ENCODE data around the gene NKAIN1. TPM values are rescaled to one million over a fixed set of nuclear protein-coding genes. Genes with fewer than 3 reads are reported as not detected.

NKAIN1 gene
- total and polyA plus RNA-seq, 4 experiments from 2014 or later = not detected

DNA sequence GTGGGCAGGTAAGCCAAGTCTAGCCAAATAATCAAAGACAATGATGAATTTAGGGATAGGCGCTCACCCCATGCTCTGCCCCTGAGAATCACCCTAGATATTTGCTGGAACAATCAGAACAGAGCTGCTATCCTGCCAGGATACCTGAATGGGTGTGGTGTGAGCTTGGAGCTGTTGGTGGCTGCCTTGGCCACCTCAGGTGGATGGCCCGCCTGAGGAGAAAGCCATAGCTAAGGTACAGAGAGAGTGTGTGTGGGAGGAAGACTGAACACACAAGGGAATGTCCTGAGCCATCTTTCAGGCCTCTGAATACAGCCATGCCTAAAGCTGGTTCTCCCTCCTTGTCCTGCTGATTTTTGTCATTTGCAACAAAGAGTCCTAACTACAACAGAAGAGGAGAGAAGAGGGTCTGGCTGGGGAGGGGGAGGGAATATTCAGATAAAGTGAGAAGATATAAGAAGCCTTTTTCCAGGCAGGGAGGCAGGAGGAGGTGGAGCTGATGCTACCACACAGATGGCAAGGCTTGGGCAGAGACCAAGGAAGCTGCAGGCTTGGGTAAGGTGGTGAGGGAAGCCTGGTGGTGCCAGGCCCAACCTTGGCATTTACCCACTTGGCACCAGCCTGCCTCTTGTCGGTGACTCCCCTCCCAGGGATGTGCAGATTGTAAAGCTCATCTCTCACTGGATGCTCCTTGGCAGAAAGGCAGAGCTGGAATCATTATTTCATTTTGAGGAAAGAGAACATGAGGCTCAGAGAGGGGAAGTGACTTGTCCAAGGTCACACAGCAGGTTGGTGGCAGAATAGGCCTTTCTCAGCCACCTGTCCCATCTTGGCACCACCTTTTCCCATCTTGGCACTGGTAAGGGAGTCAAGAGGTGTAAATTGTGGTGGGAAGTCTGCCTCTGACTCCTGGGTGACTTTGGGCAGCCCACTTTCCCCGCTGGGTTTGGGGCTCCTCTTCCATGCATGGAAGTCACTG lies 49.7 kb downstream of the NKAIN1 start:
- Mint-ChIP-seq H3K4me3 (no peak overlapping the region), H3K27me3 (peaks cover 0 to 9% of the 10 kb centered on the region in 2 donors), H3K4me1 (no peaks in the 10 kb centered on the region), H3K27ac (no peak overlapping the region), H3K9me3 (no peaks in the 10 kb centered on the region), H3K36me3 (no peaks in the 10 kb centered on the region)
- no peaks in the 10 kb centered on the region for H3K27me3 ChIP-seq (ENCODE audit: insufficient read depth, low read length)
- DNase-seq = no peak
- no peaks in the 10 kb centered on the region for H3K9me3 ChIP-seq (ENCODE audit: control insufficient read depth in 1 of 2, low read length in 2 of 2)
- intact Hi-C loops (cut with micrococcal nuclease) = no loop called here
- no peak overlapping the region for H3K4me3 ChIP-seq (ENCODE audit: low read length in 2 of 2)
- CTCF ChIA-PET (ENCODE audit: partially characterized antibody) = no interaction called here
- H3K27ac ChIP-seq (ENCODE audit: low read depth, low read length) = no peak overlapping the region
- no peaks in the 10 kb centered on the region for H3K36me3 ChIP-seq (ENCODE audit: insufficient read depth, low read length)
- POLR2A ChIA-PET (ENCODE audit: partially characterized antibody) = no interaction called here
- no peaks in the 10 kb centered on the region for H3K4me1 ChIP-seq (ENCODE audit: insufficient read depth, low read length)

DNA sequence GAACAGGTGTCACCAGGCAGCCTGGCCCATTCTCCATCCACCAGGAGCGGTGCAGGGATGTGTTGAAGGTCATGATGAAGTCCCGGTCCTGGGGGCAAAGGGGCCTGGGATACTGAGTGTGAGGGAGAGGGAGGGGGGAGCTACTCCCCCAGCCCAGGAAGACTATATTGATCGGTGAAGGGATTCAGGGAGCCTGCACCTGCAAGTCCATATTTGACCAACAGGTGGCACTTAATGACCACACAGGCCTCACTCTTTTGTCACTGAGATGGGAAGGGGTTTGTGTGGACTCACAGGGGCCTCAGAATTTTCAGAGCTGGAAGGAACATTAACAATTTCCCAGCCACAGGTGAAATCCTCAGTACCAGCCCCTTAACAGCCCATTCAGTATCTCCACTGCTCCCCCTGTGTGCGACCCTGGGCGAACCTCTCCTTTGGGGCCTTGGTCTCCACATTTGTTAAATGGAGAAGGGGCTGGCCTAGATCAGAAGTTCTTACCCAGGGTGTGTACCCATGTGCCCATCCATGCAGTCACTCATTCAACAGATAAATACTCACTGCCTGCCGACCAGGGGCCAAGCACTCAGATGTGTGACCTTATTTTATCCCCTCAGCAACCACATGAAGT lies 55.6 kb downstream of the NKAIN1 start:
- H3K4me3 Mint-ChIP-seq = no peak overlapping the region
- peaks cover 0 to 1% (median 0%) of the 10 kb centered on the region in 8 donors for H3K9me3 Mint-ChIP-seq
- ChIA-PET CTCF (ENCODE audit: partially characterized antibody) (interaction anchor here (0.9 to 3.9 kb wide), 5 partner anchors 12 to 365 kb away, joined by 3 to 21 read pairs (median 3); no protein-coding TSS in a partner anchor), POLR2A (ENCODE audit: partially characterized antibody) (no interaction called here)
- Histone ChIP-seq H3K27ac (ENCODE audit: low read depth, low read length) (no peak overlapping the region), H3K27me3 (ENCODE audit: insufficient read depth, low read length) (peaks cover 14% of the 10 kb centered on the region), H3K4me3 (ENCODE audit: low read length in 2 of 2) (no peak overlapping the region), H3K9me3 (ENCODE audit: control insufficient read depth in 1 of 2, low read length in 2 of 2) (no peaks in the 10 kb centered on the region), H3K4me1 (ENCODE audit: insufficient read depth, low read length) (no peaks in the 10 kb centered on the region), H3K36me3 (ENCODE audit: insufficient read depth, low read length) (no peaks in the 10 kb centered on the region)
- peak in 3 of 5 donors; percentile 12 to 23 (median 22) for DNase-seq
- H3K27me3 Mint-ChIP-seq = peaks cover 22 to 35% of the 10 kb centered on the region in 2 donors
- peaks cover 2 to 13% (median 7%) of the 10 kb centered on the region in 4 donors for H3K4me1 Mint-ChIP-seq
- intact Hi-C loops (cut with micrococcal nuclease) = no loop called here
- no peaks in the 10 kb centered on the region for H3K36me3 Mint-ChIP-seq
- H3K27ac Mint-ChIP-seq = no peak overlapping the region

DNA sequence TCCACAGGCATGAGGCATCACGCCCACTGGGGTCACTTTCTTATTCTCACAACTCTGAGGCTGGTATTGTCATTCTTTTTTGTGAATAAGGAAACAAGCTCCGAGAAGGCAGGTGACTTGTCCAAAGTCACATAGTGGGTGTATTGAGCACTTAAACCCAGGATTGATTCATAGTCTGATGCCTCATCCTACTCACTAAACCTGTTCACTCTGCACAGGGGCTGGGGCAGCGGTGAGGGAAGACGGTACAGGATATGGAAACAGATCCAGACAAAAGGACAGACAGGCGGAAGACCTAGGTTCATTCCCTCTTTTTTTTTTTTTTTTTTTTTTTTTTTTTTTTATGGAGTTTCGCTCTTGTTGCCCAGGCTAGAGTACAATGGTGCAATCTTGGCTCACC lies 56.6 kb downstream of the NKAIN1 start:
- peaks cover 14% of the 10 kb centered on the region for H3K27me3 ChIP-seq (ENCODE audit: insufficient read depth, low read length)
- Mint-ChIP-seq H3K27ac (no peak overlapping the region), H3K4me1 (peaks cover 2 to 13% (median 7%) of the 10 kb centered on the region in 4 donors), H3K36me3 (no peaks in the 10 kb centered on the region), H3K9me3 (peaks cover 0 to 4% (median 0%) of the 10 kb centered on the region in 8 donors), H3K27me3 (peaks cover 26 to 38% of the 10 kb centered on the region in 2 donors), H3K4me3 (no peak overlapping the region)
- H3K9me3 ChIP-seq (ENCODE audit: control insufficient read depth in 1 of 2, low read length in 2 of 2) = no peaks in the 10 kb centered on the region
- ChIA-PET POLR2A (ENCODE audit: partially characterized antibody) (no interaction called here), CTCF (ENCODE audit: partially characterized antibody) (interaction anchor here (0.7 to 3.9 kb wide), 3 partner anchors 11 to 238 kb away, joined by 3 to 21 read pairs (median 4); no protein-coding TSS in a partner anchor)
- intact Hi-C loops (cut with micrococcal nuclease) = no loop called here
- H3K4me3 ChIP-seq (ENCODE audit: low read length in 2 of 2) = no peak overlapping the region
- H3K4me1 ChIP-seq (ENCODE audit: insufficient read depth, low read length) = no peaks in the 10 kb centered on the region
- H3K36me3 ChIP-seq (ENCODE audit: insufficient read depth, low read length) = no peaks in the 10 kb centered on the region
- no peak overlapping the region for H3K27ac ChIP-seq (ENCODE audit: low read depth, low read length)
- no peak for DNase-seq

DNA sequence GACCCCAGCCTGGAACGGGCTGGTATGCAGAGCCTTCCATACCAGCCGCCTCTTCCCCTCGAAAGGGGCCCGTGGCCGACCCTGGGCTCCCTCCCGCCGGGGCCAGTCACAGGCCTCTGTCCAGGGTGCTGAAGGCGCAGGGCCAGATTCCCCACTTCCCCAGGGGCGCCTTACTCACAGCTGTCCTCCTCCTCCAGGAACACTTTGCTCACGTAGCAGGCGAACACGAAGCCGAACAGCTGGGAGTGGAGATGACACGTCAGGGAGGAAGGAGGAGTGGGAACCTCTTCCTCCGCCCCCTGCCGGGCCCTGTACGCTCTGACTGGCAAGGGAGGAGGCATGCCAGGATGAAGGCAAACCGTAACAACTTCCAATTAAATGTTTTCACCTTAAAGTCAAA lies 57.3 kb downstream of the NKAIN1 start:
- CTCF ChIA-PET (ENCODE audit: partially characterized antibody) = interaction anchor here (0.7 to 1.7 kb wide), 2 partner anchors 12 to 18 kb away, joined by 4 to 7 read pairs; no protein-coding TSS in a partner anchor
- DNase-seq = peak in 4 of 5 donors; percentile 22 to 34 (median 28)
- Mint-ChIP-seq H3K4me1 (peaks cover 2 to 13% (median 7%) of the 10 kb centered on the region in 4 donors), H3K27me3 (peaks cover 26 to 38% of the 10 kb centered on the region in 2 donors), H3K27ac (no peak overlapping the region), H3K4me3 (no peak overlapping the region), H3K36me3 (no peaks in the 10 kb centered on the region), H3K9me3 (peaks cover 0 to 6% (median 0%) of the 10 kb centered on the region in 8 donors)
- Histone ChIP-seq H3K9me3 (ENCODE audit: control insufficient read depth in 1 of 2, low read length in 2 of 2) (no peaks in the 10 kb centered on the region), H3K36me3 (ENCODE audit: insufficient read depth, low read length) (no peaks in the 10 kb centered on the region), H3K4me3 (ENCODE audit: low read length in 2 of 2) (no peak overlapping the region), H3K27me3 (ENCODE audit: insufficient read depth, low read length) (peaks cover 14% of the 10 kb centered on the region), H3K27ac (ENCODE audit: low read depth, low read length) (no peak overlapping the region), H3K4me1 (ENCODE audit: insufficient read depth, low read length) (no peaks in the 10 kb centered on the region)
- POLR2A ChIA-PET (ENCODE audit: partially characterized antibody) = no interaction called here
- intact Hi-C loops (cut with micrococcal nuclease) = no loop called here

DNA sequence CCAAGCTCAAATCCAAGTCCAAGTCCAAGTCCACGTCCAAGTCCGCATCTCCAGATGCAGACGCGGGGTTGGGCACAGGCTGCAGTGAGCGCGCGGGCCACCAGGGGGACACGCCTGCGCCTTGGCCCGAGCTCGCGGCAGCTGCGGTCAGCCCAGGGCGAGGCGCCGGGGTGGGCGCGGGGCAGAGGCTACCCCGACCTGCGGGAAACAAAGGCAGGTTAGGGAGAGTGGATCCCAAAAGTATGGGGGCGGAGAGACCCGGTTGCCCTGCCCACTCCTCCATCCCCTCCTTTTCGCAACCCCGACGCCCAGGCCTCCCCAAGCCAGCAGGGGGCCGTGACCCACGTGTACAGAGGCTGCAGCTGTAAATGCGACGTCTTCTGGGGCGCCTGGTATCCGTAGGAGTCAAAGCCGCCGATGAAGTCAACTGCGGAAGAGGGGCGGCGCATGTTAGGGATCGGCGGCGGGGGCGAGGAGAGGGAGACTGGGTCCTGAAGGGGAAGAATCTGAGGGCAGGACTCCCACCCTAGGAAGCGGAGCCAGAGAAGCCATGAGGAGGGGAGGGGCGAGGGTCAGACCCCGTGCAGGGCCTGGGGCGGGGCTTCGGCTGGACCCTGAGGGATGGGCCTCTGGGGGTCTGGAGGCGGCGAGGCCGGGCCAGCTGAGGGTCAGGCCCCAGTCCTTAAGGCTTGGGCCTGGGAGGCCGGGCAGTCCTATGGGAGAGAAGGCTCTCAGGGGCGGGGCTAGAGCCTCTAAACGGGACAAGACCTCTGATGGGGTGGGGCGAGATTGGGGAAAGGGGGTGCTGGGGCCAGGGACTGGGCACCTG lies 58.0 kb downstream of the NKAIN1 start:
- H3K4me3 ChIP-seq (ENCODE audit: low read length in 2 of 2) = no peak overlapping the region
- peaks cover 0 to 6% (median 0%) of the 10 kb centered on the region in 8 donors for H3K9me3 Mint-ChIP-seq
- no peak overlapping the region for H3K27ac ChIP-seq (ENCODE audit: low read depth, low read length)
- peaks cover 26 to 33% of the 10 kb centered on the region in 2 donors for H3K27me3 Mint-ChIP-seq
- no peaks in the 10 kb centered on the region for H3K36me3 Mint-ChIP-seq
- peak in 4 of 5 donors; percentile 9 to 24 (median 15) for DNase-seq
- POLR2A ChIA-PET (ENCODE audit: partially characterized antibody) = no interaction called here
- H3K27me3 ChIP-seq (ENCODE audit: insufficient read depth, low read length) = peaks cover 14% of the 10 kb centered on the region
- no peaks in the 10 kb centered on the region for H3K36me3 ChIP-seq (ENCODE audit: insufficient read depth, low read length)
- H3K4me1 ChIP-seq (ENCODE audit: insufficient read depth, low read length) = no peaks in the 10 kb centered on the region
- CTCF ChIA-PET (ENCODE audit: partially characterized antibody) = interaction anchor here (0.6 to 1.7 kb wide), 5 partner anchors 10 to 42 kb away, joined by 3 to 7 read pairs (median 3); no protein-coding TSS in a partner anchor
- H3K4me1 Mint-ChIP-seq = peaks cover 2 to 13% (median 7%) of the 10 kb centered on the region in 4 donors
- H3K4me3 Mint-ChIP-seq = peak overlapping the region in 3 of 8 donors; percentile 21 to 44 (median 30)
- intact Hi-C loops (cut with micrococcal nuclease) = no loop called here
- H3K27ac Mint-ChIP-seq = no peak overlapping the region
- H3K9me3 ChIP-seq (ENCODE audit: control insufficient read depth in 1 of 2, low read length in 2 of 2) = no peaks in the 10 kb centered on the region

DNA sequence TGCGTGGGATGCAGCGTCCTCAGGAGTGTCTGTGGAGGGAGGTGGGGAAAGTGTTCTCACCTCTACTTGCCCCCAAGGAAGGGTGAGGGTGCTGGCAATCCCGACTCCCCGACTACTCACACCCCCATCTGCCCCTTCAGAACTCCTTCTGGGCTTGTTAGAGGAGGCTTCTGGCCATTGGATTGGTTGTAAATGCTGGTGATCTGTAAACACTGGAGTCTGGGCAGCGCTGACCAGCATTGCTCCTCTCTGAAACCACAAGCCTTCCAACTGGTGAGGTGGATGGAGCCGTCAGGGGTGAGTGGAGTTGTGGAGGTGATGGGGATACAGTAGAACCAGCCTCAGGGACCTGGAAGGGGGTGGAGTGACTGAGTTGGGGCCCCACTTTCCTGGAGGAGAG lies 59.3 kb downstream of the NKAIN1 start:
- H3K4me3 Mint-ChIP-seq = no peak overlapping the region
- CTCF ChIA-PET (ENCODE audit: partially characterized antibody) = interaction anchor here (1.0 kb wide), 1 partner anchor 11 kb away, joined by 3 read pairs; no protein-coding TSS in a partner anchor

More for the DNA sequence above, 59.3 kb downstream of the NKAIN1 start:
- no peaks in the 10 kb centered on the region for H3K36me3 Mint-ChIP-seq
- POLR2A ChIA-PET (ENCODE audit: partially characterized antibody) = no interaction called here
- H3K27ac ChIP-seq (ENCODE audit: low read depth, low read length) = no peak overlapping the region
- H3K27ac Mint-ChIP-seq = no peak overlapping the region
- no peak for DNase-seq
- H3K4me3 ChIP-seq (ENCODE audit: low read length in 2 of 2) = no peak overlapping the region
- peaks cover 2 to 13% (median 7%) of the 10 kb centered on the region in 4 donors for H3K4me1 Mint-ChIP-seq
- no peaks in the 10 kb centered on the region for H3K9me3 ChIP-seq (ENCODE audit: control insufficient read depth in 1 of 2, low read length in 2 of 2)
- H3K27me3 ChIP-seq (ENCODE audit: insufficient read depth, low read length) = peaks cover 14% of the 10 kb centered on the region
- intact Hi-C loops (cut with micrococcal nuclease) = no loop called here
- H3K27me3 Mint-ChIP-seq = peaks cover 26 to 30% of the 10 kb centered on the region in 2 donors
- H3K4me1 ChIP-seq (ENCODE audit: insufficient read depth, low read length) = no peaks in the 10 kb centered on the region
- peaks cover 0 to 6% (median 2%) of the 10 kb centered on the region in 8 donors for H3K9me3 Mint-ChIP-seq
- H3K36me3 ChIP-seq (ENCODE audit: insufficient read depth, low read length) = no peaks in the 10 kb centered on the region

Measured in CD4-positive, alpha-beta memory T cell (primary cell).